ENCODE data around the gene SUN5.

SUN5 gene

DNA sequence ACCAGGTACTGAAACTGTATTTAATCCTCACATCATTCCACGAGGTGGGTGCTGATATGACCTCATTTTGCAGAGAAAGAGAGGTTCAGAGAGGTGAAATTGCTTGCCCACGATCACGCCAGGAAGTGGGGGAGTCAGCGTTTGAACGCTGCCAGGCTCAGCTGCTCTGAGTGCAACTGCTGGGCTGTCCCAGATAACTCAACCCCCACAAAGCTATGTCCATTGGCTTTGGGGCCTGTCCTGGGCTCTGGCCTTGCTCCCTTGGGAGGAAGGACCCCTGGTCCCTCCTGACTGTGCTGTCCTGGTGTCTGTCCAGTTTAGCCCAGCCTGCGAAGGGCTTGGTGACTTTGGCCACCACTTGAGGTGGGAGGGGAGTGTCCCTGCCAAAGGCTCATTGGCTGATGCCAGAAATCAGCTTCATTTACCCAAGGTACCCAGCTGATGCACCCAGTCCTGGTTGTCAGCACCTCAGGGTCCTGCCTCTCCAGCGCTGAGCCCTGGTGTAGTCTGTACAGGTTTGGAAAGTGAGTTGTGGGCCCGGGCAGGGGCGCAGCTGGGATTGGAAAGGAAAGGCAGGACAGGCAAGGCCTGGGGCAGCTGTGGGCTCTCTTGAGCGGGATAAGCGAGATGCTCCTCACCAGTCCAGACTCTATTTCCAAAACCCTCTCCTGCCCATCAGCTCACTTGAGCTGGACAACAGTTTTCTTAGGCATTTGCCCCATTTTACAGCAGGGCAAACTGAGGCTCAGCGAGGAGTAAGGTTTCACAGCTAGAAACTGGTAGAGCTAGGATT is 38.5 kb downstream of the SUN5 start:
- TF ChIP-seq TAF1 (IDR thresholded peaks at IDR 0.05; ENCODE audit: low read depth) (no peak), CEBPB (IDR thresholded peaks at IDR 0.05) (no peak), YY1 (IDR thresholded peaks at IDR 0.05; ENCODE audit: low read depth) (no peak), ZBTB7A (IDR thresholded peaks at IDR 0.05; ENCODE audit: low read depth) (no peak), TEAD4 (IDR thresholded peaks at IDR 0.05) (no peak), EGR1 (IDR thresholded peaks at IDR 0.05) (no peak), EP300 (IDR thresholded peaks at IDR 0.05; ENCODE audit: borderline replicate concordance) (no peak), TCF12 (IDR thresholded peaks at IDR 0.05; ENCODE audit: low read depth) (no peak), NFIC (IDR thresholded peaks at IDR 0.05) (no peak), CREB1 (IDR thresholded peaks at IDR 0.05; ENCODE audit: low read depth) (no peak), FOXM1 (IDR thresholded peaks at IDR 0.05; ENCODE audit: borderline replicate concordance, low read depth) (no peak), RAD21 (IDR thresholded peaks at IDR 0.05; ENCODE audit: low read depth) (no peak)
- TF ChIP-seq, protein P1, sequence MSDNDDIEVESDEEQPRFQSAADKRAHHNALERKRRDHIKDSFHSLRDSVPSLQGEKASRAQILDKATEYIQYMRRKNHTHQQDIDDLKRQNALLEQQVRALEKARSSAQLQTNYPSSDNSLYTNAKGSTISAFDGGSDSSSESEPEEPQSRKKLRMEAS (IDR thresholded peaks at IDR 0.05): no peak
- TF ChIP-seq, protein P2, sequence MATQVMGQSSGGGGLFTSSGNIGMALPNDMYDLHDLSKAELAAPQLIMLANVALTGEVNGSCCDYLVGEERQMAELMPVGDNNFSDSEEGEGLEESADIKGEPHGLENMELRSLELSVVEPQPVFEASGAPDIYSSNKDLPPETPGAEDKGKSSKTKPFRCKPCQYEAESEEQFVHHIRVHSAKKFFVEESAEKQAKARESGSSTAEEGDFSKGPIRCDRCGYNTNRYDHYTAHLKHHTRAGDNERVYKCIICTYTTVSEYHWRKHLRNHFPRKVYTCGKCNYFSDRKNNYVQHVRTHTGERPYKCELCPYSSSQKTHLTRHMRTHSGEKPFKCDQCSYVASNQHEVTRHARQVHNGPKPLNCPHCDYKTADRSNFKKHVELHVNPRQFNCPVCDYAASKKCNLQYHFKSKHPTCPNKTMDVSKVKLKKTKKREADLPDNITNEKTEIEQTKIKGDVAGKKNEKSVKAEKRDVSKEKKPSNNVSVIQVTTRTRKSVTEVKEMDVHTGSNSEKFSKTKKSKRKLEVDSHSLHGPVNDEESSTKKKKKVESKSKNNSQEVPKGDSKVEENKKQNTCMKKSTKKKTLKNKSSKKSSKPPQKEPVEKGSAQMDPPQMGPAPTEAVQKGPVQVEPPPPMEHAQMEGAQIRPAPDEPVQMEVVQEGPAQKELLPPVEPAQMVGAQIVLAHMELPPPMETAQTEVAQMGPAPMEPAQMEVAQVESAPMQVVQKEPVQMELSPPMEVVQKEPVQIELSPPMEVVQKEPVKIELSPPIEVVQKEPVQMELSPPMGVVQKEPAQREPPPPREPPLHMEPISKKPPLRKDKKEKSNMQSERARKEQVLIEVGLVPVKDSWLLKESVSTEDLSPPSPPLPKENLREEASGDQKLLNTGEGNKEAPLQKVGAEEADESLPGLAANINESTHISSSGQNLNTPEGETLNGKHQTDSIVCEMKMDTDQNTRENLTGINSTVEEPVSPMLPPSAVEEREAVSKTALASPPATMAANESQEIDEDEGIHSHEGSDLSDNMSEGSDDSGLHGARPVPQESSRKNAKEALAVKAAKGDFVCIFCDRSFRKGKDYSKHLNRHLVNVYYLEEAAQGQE (IDR thresholded peaks at IDR 0.05; ENCODE audit: low read depth): no peak
- TF ChIP-seq, protein P3, sequence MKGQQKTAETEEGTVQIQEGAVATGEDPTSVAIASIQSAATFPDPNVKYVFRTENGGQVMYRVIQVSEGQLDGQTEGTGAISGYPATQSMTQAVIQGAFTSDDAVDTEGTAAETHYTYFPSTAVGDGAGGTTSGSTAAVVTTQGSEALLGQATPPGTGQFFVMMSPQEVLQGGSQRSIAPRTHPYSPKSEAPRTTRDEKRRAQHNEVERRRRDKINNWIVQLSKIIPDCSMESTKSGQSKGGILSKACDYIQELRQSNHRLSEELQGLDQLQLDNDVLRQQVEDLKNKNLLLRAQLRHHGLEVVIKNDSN (IDR thresholded peaks at IDR 0.05): no peak

DNA sequence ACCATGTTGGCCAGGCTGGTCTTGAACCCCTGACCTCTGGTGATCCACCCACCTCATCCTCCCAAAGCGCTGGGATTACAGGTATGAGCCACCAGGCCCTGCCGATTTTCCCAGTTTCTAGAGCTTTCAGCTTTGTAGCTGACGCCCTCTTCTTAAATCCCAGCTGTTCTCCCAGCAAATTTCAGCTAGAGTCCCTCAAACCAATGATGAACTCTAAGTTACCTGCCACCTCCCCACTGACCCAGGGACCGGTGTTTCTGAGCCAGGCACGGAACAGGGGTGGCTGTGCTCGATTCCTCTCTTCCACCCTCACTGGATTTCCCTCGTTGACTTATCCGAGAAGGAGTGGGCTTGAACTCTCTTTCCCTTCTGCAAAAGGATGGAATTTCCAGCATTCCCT is 39.1 kb downstream of the SUN5 start:
- TF ChIP-seq FOXM1 (IDR thresholded peaks at IDR 0.05; ENCODE audit: borderline replicate concordance, low read depth) (no peak), CREB1 (IDR thresholded peaks at IDR 0.05; ENCODE audit: low read depth) (no peak), TCF12 (IDR thresholded peaks at IDR 0.05; ENCODE audit: low read depth) (no peak), TAF1 (IDR thresholded peaks at IDR 0.05; ENCODE audit: low read depth) (no peak), TEAD4 (IDR thresholded peaks at IDR 0.05) (no peak), CEBPB (IDR thresholded peaks at IDR 0.05) (no peak), ZBTB7A (IDR thresholded peaks at IDR 0.05; ENCODE audit: low read depth) (no peak), RAD21 (IDR thresholded peaks at IDR 0.05; ENCODE audit: low read depth) (no peak), YY1 (IDR thresholded peaks at IDR 0.05; ENCODE audit: low read depth) (no peak), EGR1 (IDR thresholded peaks at IDR 0.05) (no peak), EP300 (IDR thresholded peaks at IDR 0.05; ENCODE audit: borderline replicate concordance) (no peak), NFIC (IDR thresholded peaks at IDR 0.05) (no peak)
- TF ChIP-seq, protein P3 (IDR thresholded peaks at IDR 0.05): no peak
- TF ChIP-seq, protein P2 (IDR thresholded peaks at IDR 0.05; ENCODE audit: low read depth): no peak
- TF ChIP-seq, protein P1 (IDR thresholded peaks at IDR 0.05): no peak

DNA sequence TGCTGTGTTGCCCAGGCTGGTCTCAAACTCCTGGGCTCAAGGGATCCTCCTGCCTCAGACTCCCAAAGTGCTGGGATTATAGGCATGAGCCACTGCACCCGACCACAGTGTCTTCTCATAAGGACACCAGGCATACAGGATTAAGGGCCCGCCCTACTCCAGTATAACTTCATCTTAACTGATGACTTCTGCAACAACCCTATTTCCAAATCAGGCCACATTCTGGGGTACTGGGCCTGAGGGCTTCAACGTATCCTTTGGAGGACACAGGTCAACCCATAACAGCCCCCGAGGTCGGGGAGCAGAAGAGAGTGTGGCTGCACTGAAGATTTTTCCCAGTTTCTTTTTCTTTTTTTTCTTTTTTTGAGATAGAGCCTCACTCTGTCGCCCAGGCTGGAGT is 39.7 kb downstream of the SUN5 start:
- no peak for TF ChIP-seq RAD21 (IDR thresholded peaks at IDR 0.05; ENCODE audit: low read depth)
- TF ChIP-seq, protein P2 (IDR thresholded peaks at IDR 0.05; ENCODE audit: low read depth): no peak
- TF ChIP-seq TAF1 (IDR thresholded peaks at IDR 0.05; ENCODE audit: low read depth): no peak
- TF ChIP-seq NFIC (IDR thresholded peaks at IDR 0.05): no peak
- no peak for TF ChIP-seq ZBTB7A (IDR thresholded peaks at IDR 0.05; ENCODE audit: low read depth)

DNA sequence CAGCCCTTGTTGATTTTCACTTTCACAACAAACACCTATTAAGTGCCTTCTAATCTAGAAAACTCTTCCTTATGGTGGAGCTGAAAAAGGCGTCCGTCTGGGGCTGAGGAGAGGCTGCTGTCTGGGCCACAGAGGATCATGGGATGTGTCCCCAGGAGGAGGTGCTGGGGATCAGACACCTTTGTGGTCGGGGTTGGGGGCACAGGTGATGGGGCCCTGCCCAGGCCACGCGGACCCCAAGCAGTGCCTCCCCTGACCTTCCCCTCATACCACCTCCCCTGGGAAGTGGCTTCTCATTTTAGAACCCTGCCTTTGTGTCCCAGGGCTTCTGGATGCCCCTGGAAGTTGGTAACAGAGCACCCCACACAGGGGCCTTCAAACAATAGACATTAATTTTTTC is 41.1 kb downstream of the SUN5 start:
- no peak for TF ChIP-seq RAD21 (IDR thresholded peaks at IDR 0.05; ENCODE audit: low read depth)
- TF ChIP-seq, protein P1 (IDR thresholded peaks at IDR 0.05): no peak
- no peak for TF ChIP-seq TAF1 (IDR thresholded peaks at IDR 0.05; ENCODE audit: low read depth)
- TF ChIP-seq YY1 (IDR thresholded peaks at IDR 0.05; ENCODE audit: low read depth): no peak

All from Ishikawa (cell line).